Measurements from ENCODE around the gene DENND1A. TPM values are rescaled to one million over a fixed set of nuclear protein-coding genes. Genes with fewer than 3 reads are reported as not detected.

DENND1A gene
- total RNA-seq, 1 donor from 2014 or later, result 12.7 TPM

DNA sequence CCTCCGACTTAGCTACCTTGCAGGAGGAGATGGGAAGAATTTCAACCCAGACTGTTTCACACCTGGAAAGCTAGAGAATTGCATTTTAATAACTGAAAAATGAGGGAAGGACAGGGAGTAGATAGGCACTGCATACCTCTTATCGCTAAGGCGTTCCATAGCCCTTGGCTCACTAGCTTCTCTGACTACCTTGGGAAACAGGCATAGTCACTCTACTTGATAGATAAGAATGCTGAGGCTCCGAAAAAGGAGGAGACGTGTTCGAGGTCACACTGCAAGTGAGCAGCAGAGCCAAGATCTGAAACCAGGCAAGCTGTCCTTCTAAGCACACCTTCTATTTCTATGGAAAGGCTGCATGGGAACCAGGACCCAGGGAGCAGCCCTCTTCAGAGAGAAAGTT, 405.1 kb downstream of the DENND1A start:
- H3K4me2 ChIP-seq (ENCODE audit: low read length), result no peak overlapping the region
- TF ChIP-seq, protein P1, sequence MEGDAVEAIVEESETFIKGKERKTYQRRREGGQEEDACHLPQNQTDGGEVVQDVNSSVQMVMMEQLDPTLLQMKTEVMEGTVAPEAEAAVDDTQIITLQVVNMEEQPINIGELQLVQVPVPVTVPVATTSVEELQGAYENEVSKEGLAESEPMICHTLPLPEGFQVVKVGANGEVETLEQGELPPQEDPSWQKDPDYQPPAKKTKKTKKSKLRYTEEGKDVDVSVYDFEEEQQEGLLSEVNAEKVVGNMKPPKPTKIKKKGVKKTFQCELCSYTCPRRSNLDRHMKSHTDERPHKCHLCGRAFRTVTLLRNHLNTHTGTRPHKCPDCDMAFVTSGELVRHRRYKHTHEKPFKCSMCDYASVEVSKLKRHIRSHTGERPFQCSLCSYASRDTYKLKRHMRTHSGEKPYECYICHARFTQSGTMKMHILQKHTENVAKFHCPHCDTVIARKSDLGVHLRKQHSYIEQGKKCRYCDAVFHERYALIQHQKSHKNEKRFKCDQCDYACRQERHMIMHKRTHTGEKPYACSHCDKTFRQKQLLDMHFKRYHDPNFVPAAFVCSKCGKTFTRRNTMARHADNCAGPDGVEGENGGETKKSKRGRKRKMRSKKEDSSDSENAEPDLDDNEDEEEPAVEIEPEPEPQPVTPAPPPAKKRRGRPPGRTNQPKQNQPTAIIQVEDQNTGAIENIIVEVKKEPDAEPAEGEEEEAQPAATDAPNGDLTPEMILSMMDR (IDR thresholded peaks at IDR 0.05; ENCODE audit: insufficient read depth, low read depth, low read length), result no peak
- TF ChIP-seq EZH2 (IDR thresholded peaks at IDR 0.05; ENCODE audit: insufficient read depth, low read length), result no peak
- H3K79me2 ChIP-seq (ENCODE audit: insufficient read depth, low read length), result no peaks in the 10 kb centered on the region
- DNase-seq (ENCODE audit: low read depth), result no peak
- no peaks in the 10 kb centered on the region for H3K36me3 ChIP-seq (ENCODE audit: insufficient read depth, low read length)
- H3K4me1 Mint-ChIP-seq (ENCODE audit: low read depth, unreplicated experiment), result peaks cover 7% of the 10 kb centered on the region
- H3K9me3 ChIP-seq (ENCODE audit: insufficient read depth, low read depth, low read length), result no peaks in the 10 kb centered on the region
- H3K4me3 Mint-ChIP-seq (ENCODE audit: unreplicated experiment), result no peak overlapping the region
- peaks cover 11% of the 10 kb centered on the region for H3K27me3 Mint-ChIP-seq (ENCODE audit: low read depth, unreplicated experiment)
- H3K36me3 Mint-ChIP-seq (ENCODE audit: low read depth, unreplicated experiment), result peaks cover under 1% of the 10 kb centered on the region
- no peak for FAIRE-seq
- H3K9me3 Mint-ChIP-seq (ENCODE audit: unreplicated experiment), result no peaks in the 10 kb centered on the region
- no peaks in the 10 kb centered on the region for H3K27me3 ChIP-seq (ENCODE audit: insufficient read depth, low read length)
- no peak overlapping the region for H3K27ac Mint-ChIP-seq (ENCODE audit: unreplicated experiment)
- H3K4me1 ChIP-seq (ENCODE audit: insufficient read depth, low read length), result no peaks in the 10 kb centered on the region
- H3K4me3 ChIP-seq (ENCODE audit: insufficient read depth, low read depth, low read length), result no peak overlapping the region
- no peaks in the 10 kb centered on the region for H4K20me1 ChIP-seq (ENCODE audit: insufficient read depth, low read length)
- no peak overlapping the region for H3K9ac ChIP-seq (ENCODE audit: low read length)
- H3K27ac ChIP-seq (ENCODE audit: low read depth, low read length), result no peak overlapping the region
- H2AFZ ChIP-seq (ENCODE audit: low read depth, low read length), result no peak overlapping the region

DNA sequence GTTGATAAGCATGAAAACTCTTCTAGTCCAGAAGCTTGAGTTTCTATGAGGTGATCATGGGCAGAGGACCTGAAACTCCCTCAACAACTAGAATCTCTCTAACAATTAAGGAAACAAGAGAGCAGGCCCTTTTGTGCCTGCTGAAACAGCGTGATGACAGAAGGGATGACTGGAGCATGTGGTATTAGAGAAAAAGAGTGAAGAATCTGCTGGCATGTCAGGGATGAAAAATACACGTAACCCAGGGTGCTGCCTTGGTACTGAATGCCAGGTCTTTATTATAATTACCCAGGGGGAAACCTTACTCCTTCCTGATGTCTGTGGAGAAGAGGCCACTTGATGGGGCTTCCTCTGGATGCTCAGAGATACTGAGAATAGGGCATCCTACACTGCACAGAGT, 406.1 kb downstream of the DENND1A start:
- Histone ChIP-seq H3K4me3 (ENCODE audit: insufficient read depth, low read depth, low read length) (no peak overlapping the region), H3K27me3 (ENCODE audit: insufficient read depth, low read length) (no peaks in the 10 kb centered on the region), H3K4me1 (ENCODE audit: insufficient read depth, low read length) (no peaks in the 10 kb centered on the region), H2AFZ (ENCODE audit: low read depth, low read length) (no peak overlapping the region), H4K20me1 (ENCODE audit: insufficient read depth, low read length) (no peaks in the 10 kb centered on the region), H3K27ac (ENCODE audit: low read depth, low read length) (no peak overlapping the region), H3K79me2 (ENCODE audit: insufficient read depth, low read length) (no peaks in the 10 kb centered on the region), H3K9me3 (ENCODE audit: insufficient read depth, low read depth, low read length) (no peaks in the 10 kb centered on the region), H3K9ac (ENCODE audit: low read length) (no peak overlapping the region), H3K4me2 (ENCODE audit: low read length) (no peak overlapping the region), H3K36me3 (ENCODE audit: insufficient read depth, low read length) (no peaks in the 10 kb centered on the region)
- TF ChIP-seq, protein P1 (IDR thresholded peaks at IDR 0.05; ENCODE audit: insufficient read depth, low read depth, low read length), result no peak
- no peak for TF ChIP-seq EZH2 (IDR thresholded peaks at IDR 0.05; ENCODE audit: insufficient read depth, low read length)
- H3K4me3 Mint-ChIP-seq (ENCODE audit: unreplicated experiment), result no peak overlapping the region
- FAIRE-seq (no peak), DNase-seq (ENCODE audit: low read depth) (no peak)
- no peaks in the 10 kb centered on the region for H3K36me3 Mint-ChIP-seq (ENCODE audit: low read depth, unreplicated experiment)
- peaks cover 12% of the 10 kb centered on the region for H3K27me3 Mint-ChIP-seq (ENCODE audit: low read depth, unreplicated experiment)
- no peaks in the 10 kb centered on the region for H3K9me3 Mint-ChIP-seq (ENCODE audit: unreplicated experiment)
- H3K4me1 Mint-ChIP-seq (ENCODE audit: low read depth, unreplicated experiment), result peaks cover 6% of the 10 kb centered on the region
- H3K27ac Mint-ChIP-seq (ENCODE audit: unreplicated experiment), result no peak overlapping the region

DNA sequence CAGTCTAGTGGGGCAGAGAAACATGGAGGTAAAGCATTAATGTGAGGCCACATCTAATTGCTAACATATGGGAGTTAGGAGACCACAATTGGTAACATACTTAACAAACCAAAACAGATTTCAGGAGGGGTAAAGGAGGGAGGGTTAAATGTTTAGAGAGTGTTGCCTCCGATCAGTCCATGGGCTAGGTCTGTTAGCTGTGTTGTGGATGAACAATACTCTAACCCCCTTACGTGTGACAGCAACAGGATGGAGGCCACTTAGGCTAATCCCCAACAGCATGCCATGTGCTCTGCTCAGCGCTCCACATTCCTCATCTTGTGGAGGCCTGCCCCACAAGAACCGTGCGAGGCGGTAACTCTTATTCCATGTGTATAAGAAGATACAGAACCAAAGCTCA, 406.9 kb downstream of the DENND1A start:
- DNase-seq (ENCODE audit: low read depth), result no peak
- no peaks in the 10 kb centered on the region for H3K79me2 ChIP-seq (ENCODE audit: insufficient read depth, low read length)
- Mint-ChIP-seq H3K36me3 (ENCODE audit: low read depth, unreplicated experiment) (no peaks in the 10 kb centered on the region), H3K27ac (ENCODE audit: unreplicated experiment) (no peak overlapping the region), H3K27me3 (ENCODE audit: low read depth, unreplicated experiment) (peaks cover 16% of the 10 kb centered on the region), H3K4me1 (ENCODE audit: low read depth, unreplicated experiment) (no peaks in the 10 kb centered on the region), H3K4me3 (ENCODE audit: unreplicated experiment) (no peak overlapping the region), H3K9me3 (ENCODE audit: unreplicated experiment) (no peaks in the 10 kb centered on the region)
- no peaks in the 10 kb centered on the region for H3K9me3 ChIP-seq (ENCODE audit: insufficient read depth, low read depth, low read length)
- no peak overlapping the region for H3K27ac ChIP-seq (ENCODE audit: low read depth, low read length)
- FAIRE-seq, result no peak
- no peaks in the 10 kb centered on the region for H3K4me1 ChIP-seq (ENCODE audit: insufficient read depth, low read length)
- no peak overlapping the region for H2AFZ ChIP-seq (ENCODE audit: low read depth, low read length)
- H3K9ac ChIP-seq (ENCODE audit: low read length), result no peak overlapping the region
- H3K36me3 ChIP-seq (ENCODE audit: insufficient read depth, low read length), result no peaks in the 10 kb centered on the region
- no peak overlapping the region for H3K4me2 ChIP-seq (ENCODE audit: low read length)
- TF ChIP-seq, protein P1 (IDR thresholded peaks at IDR 0.05; ENCODE audit: insufficient read depth, low read depth, low read length), result no peak
- no peak for TF ChIP-seq EZH2 (IDR thresholded peaks at IDR 0.05; ENCODE audit: insufficient read depth, low read length)
- H3K27me3 ChIP-seq (ENCODE audit: insufficient read depth, low read length), result no peaks in the 10 kb centered on the region
- H4K20me1 ChIP-seq (ENCODE audit: insufficient read depth, low read length), result no peaks in the 10 kb centered on the region
- no peak overlapping the region for H3K4me3 ChIP-seq (ENCODE audit: insufficient read depth, low read depth, low read length)

Measured in astrocyte (in vitro differentiated cells and primary cell).